GM19328 (cell line): ENCODE data around the gene STRIP1.
A peak's percentile ranks its signal among the peaks of the same experiment; 100 is the strongest.
"Not testable (repeated sequence)": the region's sequence is repeated elsewhere in the genome, so short reads cannot be mapped to it uniquely, and the experiment has no call there.

ENCODE experiments used
- ATAC-seq: cut with Tn5 transposase; IDR thresholded peaks from one replicate; pipeline ENCODE4 v1.9.1; 2021; ENCODE audit warnings: mild to moderate bottlenecking, moderate library complexity; ENCODE audit not compliant: unreplicated experiment

STRIP1 gene

DNA sequence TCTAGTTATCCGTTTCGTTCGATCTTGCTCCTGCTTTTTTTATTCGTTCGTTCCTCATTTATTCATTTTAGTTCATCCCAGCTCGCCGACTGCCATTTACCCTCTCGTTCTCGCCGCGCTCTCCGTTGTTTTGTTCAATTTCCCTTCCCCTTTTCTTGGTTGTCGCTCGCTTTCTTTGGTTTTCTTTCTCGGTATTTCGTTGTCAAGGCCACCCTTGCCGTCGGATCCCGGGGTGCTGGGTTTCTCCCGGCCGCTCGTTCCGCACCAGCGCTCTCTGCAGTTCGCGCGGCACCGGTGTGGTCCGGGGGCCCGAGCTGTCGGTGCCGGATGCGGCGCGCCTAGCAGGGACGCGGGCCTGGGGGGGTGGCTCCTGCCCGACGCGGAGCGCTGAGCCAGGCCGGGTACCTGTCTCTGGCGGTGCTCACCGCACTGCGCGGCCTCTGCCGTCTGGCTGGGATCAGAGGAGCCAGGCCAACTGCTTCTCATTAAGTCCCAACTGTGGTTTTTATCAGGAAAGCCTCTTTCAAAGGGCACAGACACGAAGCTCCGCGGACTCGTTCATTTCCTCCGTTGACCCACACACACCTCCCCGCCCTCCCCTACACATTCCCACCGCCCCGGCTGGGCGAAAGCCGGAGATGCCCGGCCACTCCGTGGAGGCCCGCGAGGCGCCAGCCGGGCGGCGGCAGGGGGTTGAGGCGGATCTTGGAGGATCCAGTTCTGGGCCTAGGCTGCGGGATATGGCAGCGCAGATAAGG lies 34.4 kb downstream of the STRIP1 start:
- no peak for ATAC-seq

DNA sequence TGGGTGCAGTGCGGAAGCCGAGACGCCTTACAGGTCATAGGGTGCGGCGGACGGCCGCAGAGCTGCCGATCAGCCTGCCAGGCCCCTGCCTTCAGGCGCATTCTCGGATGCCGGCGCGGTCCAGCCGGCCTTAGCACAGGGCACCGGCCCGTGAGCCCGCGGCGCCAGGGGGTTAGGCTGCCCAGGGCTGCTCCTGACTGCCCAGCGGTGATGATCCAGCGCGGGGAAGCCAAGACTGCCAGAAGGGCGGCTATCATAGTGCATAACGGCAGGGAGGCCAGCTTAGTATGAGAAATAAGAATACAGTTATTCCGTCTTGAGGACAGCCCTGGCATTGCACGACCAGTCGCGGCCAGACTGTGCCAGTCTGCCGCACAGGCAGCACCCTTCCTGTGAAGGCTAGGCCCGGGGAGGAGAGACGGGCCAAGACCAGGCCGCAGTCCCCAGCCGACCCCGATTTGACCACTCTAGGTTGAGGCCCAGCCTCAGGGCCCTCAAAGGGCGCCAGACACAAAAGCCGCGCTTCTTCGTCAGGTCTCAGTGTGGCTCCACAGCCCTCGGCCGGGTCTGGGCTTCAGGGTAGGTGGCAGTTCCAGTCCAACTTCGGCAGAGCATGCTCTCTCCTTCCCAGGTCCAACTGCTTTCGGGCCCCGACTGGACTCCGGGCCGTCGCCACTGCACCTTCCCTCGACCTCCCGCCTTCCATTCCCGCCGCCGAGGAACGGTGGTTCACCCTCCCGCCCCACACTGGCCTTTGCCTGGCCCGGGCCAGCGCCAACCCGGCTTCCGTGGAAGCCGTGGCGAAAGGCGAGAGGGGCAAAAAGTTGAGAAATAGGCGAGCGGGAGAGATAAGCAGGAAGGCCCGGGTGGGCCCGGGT lies 35.2 kb downstream of the STRIP1 start:
- ATAC-seq: no peak

DNA sequence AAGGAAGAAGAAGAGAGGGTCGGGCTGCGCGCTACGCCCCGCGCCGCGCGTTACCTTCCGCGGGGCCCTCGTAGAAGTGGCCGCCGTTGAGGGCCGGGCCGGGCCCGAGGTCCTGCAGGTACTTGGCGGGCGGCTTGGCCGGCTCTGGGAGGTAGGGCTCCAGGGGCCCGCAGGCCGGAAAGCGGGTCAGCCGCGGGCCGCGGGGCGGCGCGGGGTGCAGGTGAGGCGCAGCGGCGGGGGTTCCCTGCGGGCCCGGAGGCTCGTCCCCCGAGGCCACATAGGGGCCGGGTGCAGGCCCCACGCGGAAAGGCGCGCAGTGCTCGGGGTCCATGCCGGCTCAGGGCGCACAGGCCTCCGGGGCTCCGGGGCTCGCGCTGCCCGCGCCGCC lies 35.9 kb downstream of the STRIP1 start:
- ATAC-seq: no peak

DNA sequence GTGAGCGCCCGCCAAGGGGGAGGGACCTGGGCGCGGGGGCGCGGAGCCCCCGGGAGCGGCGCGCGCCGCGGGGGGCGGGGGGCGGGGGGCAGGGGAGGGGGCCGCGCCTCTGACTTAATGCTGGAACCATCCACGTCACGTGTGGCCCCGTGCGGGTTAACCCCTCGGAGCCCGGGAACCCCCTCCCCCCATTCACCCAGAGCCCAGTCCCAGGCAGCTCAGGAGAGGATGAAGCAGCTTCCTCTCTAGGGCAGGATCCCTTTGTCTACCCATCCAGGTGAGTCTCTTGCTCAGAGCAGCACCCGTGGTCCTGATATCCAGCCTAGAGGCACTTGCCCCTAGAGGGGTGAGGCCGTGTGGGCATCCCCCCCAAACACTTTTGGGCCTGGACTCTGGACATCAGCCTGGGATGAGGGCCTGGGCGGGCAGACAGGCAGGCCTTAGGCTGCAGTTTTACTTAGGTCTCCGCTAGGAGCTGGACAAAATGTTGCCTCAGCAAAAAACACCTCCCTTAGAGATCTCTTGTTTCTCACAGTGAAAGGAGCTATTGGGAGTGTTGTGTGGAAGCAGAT lies 36.3 kb downstream of the STRIP1 start, which contains the start of gene ALX3:
ALX3 (minus strand) TSS at position 2 of the 572 bp plus-strand sequence. CDS start 60 bp downstream, outside the sequence.
- ATAC-seq: no peak

DNA sequence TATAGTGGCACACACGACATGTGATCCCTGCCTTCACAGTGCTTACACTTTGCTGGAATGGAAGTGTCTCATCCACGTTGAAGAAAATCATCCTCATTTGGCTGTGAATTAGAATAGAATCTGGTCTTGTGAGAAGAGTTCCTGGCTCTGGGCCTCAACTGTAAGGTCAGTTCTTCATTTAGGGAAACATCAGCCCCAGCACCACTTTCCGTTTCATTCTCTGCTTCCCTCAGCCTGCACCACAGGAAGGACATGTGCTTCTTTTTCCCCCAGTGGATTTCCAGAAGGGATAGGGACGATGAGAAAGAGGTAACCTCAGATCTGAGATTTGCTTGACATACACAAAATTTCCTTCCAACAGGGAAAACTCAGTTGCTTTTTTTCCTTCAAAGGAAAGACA lies 39.7 kb downstream of the STRIP1 start:
- no peak for ATAC-seq

DNA sequence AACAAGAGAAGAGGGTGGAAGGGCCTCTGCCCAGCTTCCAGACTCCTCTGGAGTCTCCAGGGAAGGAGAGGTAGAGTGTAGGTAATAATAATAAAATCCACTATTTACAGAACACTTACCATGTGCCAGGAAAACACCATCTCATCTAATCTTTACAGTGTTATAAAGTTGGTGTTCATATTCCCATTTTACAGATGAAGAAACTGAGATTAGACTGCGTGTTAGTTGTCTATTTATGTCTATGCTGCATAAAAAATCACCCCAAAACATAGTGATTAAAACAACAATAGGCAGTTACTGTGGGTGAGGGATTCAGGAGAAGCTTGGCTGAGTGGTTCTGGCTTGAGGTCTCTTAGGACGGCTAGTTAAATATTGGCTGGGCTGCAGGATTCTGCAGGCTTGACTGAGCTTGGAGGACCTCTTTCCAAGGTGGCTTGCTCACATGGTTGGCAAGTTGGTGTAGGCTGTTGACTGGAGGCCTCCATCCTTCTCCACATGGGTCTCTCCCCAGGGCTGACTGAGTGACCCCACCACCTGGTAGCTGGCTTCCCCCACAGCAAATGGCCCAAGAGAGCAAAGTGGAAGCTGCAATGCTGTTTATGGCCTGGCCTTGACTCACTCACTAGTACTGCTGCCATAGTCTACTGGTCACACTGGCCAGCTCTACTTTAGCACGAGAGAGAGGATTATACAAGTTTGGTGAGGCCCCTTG lies 42.5 kb downstream of the STRIP1 start:
- ATAC-seq: no peak

DNA sequence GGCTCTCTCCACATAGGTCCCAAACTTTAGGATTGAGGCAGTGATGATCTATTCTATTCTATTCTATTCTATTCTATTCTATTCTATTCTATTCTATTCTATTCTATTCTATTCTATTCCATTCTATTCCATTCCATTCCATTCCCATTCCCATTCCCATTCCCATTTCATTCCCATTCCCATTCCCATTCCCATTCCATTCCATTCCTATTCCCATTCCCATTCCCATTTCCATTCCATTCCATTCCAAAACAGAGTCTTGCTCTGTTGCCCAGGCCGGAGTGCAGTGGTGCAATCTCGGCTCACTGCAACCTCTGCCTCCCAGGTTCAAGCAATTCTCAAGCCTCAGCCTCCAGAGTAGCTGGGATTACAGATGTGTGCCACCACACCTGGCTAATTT lies 45.6 kb downstream of the STRIP1 start:
- not testable (repeated sequence) for ATAC-seq

DNA sequence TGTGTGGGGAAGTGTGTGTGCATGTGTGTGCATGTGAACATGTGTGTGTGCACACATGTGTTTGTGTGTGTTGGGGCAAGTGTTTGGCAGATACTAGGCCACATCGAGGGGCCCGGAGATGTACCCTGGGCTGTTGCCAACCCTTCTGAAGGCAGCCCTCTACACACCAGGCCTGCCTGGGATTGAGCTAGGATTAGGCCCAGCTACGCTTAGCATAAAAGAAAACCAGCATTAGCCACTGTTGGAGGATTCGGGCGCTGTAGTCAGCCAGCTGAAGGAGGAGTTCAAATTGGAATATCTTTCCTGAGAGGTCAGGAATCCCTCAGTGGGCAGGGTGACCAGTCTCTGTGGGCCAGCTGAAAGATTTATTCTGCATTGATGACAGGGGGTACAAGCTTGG lies 46.6 kb downstream of the STRIP1 start:
- no peak for ATAC-seq

DNA sequence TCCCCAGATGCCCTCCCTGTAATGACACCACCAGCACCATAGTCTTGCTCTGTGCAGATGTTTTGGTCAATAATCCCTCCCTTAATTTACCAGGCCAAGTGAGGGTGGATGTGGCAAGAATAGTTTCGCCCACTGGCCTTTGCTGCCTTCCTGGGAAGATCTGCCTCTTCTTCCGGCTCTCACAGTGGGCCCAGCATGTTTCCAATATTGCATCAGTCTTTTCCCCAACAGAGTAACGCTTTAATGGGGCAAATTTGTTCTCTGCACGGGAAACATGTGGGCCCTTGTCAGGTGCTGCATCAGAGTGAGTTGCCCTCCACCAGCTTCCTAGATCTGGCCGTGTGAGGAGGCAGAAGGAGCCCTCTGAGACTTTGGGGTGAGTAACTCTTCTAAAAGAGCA lies 48.1 kb downstream of the STRIP1 start:
- ATAC-seq: no peak

DNA sequence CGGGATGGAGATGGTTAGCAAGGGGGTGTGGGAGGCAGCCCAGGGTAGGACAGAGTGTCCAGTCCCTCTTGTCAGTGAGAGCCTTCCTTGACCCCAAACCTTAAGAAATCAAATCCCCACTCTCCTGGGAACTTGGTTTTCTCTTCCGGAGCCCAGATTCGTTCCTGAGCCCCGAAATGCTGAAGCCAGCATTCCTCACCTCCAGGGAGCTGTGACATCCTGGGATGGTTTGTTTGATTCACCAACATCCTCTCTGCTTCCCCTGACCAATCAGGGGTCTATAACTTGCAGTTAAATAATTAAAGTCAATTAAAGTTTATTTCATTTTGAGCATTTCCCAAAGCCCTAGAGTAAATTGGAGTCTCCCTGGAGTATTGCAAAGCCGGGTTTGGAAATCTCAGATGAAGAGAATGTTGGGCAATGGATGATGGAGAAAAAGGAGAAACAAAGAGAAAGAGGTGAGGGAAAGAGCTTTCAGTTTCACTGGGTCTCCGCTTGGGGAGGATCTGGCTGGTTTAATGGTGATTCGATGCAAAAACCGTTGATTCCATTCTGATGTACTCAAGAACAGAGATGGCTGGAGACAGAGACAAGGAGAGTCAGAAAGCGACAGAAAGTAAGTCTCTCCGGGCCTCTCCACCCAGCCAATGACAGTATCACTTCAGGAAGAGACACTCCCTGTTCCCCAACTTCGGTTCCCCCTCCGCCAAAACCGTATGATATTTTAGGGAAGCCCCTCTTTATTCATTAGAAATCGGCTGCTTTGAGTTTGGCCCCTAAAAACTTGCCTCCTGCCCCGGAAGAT lies 48.8 kb downstream of the STRIP1 start:
- ATAC-seq: no peak

DNA sequence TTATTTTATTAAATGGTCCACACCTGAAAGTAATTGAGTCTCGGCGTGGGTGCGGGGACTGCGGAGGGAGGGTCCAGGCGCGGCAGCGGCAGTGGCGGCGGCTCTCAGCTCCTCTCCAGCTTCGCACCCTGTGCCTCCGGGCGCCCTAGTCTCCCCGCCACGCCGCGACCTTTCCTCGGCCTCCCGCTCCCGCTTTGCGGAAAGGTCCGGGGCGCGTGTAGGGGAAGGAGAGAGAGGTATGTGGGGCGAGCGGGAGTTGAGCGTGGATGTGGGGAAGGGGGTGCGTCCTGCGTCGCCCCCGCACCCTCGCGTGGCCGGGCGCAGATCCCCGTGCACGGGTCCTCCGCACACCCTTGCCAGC lies 49.4 kb downstream of the STRIP1 start:
- no peak for ATAC-seq

DNA sequence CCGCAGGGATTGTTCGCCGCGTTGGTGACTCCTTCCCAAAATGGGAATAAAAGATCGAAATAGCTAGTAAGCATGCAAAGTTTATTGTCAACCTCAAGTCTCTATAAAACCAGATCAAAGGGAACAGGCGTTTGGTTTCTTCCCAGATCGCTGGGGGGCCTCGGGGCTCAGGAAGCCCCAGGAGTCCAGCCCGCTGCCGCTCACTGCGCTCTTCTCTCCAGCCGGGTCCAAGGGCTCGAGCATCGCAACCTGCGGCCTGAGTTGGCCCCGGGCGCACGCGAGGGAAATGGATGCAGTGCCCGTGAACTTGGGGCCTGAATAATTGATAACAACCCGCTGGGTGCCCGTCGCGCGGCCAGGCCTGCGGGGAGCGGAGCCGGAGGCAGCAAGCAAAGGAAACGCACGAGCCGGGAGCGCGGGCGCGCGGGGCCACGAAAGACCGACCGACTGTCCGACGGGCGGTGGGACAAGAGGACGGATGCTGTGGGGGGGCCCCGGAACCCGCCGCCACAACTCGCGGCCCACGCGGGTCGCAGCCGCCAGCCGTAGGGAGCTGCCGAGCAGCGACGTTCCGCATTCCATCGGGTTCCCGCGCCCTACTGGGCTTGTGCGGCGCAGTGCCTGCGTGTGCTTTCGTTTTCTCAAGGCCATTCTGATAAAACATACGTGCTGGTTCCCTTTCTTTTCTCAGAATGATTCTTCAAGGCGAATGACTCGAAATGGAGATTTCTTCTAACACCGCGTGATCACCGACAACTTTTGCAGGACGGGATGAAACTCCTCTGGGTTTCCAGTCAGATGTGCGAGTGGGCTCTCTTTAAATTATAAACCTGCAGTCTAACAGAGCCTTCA lies 50.0 kb downstream of the STRIP1 start:
- no peak for ATAC-seq

DNA sequence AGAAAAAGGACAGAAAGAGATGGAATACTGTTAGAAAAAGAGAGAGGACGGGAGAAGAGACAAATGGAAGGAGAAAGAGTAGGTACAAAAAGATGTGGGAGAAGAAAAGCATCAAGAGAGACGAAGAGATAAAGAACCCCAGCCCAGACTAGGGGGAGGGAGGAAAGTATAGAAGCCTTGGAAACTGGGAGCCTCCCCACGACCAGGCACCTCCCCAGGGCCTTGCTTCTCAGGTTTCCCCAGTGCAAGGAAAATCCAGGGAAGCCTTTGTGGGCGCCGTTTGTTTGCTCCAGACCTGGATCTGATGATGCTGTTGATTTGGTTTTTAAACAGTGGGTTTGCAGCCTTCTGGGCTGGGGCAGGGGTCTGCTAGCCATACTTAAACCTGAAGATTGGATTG lies 51.2 kb downstream of the STRIP1 start:
- ATAC-seq: no peak

DNA sequence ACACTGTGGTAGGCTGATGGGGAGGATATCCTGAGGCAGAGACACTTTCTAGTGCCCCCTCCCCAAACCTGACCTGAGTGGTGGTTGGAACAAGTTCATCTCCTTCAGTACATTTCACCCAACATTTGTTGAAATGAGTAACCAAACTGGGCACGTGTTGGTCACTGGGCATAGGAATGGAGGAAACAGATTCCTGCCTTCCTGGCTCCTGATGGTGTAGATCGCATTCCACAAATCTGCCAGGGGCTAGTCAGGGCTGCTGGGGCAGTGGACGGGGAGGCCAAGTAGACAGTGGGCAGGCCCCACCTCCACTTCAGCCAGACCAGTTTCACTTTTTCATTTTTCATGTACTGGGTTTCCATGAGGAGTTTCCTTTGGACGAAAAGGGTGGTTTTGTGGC lies 52.5 kb downstream of the STRIP1 start:
- no peak for ATAC-seq

DNA sequence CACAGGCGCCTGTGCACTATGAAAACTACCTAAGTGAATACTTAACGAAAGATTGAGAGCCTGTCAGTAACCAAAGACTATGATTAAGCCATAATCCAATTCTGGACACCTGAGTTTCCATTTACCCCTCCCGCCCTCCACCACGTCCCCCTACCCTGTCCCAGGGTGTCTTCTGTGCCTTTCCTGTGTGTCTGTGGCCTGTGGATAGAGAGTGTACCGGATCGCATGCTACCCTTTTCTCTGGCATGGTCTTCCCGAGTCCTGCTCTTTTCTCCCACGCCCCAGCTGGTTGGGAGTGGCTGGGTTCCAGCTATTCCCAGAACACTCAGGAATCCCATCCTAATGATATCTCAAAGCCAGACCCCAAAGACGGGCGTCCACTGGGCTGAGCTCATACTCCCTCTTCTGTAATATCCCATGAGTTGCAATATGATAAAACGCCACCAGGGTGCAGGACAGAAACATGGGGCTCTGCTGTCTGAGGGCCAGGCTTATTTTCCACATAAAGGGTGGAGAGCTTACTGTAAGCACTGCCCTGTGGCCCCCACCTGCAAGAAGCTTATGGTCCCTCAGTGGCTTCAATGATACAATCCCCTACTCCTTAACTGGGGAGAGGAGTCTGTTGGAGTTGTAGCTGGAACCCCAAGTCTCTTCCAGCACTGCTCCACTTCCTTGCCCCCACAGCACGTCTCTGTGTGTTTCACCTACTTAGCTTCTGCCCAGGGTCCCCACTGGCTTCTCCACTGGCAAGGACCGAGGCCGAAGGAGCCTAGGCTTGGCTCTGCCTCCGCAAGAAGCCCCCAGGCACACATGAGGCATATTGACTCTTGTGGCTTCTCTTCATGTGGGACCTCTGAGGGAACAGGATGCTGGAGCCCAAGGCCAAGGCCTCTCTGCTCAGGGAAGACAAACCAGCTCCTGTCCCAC lies 53.7 kb downstream of the STRIP1 start:
- ATAC-seq: peak; percentile 51

DNA sequence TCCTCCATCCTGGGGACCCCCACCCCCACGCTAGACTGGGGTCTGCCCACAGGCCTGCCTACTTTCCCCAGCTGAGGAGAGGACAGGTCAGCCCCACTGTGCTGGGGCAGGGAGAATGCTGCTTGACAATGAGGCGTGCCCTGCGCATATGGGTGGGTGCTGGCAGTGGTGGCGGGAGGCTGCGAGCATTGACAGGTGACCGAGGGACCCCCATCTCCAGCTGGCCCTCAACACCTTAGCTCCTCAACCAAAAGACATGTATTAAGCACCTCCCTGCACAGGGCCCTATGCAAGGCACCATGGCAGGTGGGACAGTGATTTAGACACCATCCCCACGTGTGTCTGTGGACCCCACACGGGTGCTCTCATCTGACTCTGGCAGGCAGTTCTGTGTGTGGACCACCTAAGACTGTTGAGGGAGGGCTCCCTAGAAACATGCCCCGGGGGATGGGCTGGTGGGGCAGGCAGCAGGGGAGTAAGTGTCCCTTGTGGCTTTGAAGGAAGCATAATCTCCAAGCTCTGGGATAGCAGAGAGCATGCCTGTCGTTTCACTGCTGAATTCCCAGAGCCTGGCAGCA lies 54.4 kb downstream of the STRIP1 start:
- ATAC-seq: no peak

DNA sequence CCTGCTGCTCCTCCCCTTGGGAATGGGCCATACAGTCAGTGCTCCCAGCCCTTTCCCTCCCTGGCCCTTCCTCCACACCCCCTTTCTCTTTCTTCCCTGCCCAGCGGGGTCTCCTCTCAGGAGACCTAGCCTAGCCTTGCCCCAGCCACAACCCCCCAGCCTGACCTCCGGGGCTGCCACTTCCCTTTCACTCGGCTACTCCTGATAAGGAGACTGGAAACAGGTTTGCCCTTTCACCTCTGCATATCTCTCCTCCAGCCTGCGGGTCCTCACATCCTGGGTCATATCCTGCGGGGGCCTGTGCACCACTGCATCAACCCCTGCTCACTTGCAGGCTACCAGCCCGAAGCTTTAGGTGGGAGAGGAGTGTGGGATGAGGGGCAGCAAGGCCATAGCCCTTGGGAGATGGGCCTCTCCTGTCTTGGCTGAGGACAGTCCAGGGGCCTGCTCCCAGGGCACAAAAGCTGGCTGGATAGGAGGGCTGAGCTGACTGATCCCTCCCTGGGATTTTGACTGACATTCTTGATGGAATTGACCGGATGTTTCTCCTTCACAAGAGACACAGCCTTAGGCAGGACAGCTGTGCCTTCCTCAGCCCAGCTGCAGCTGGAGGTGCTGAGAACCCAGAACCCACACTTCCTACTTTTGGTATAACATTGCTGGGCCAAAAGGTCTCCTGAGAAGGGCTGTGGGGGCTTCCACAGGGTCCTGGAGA lies 55.3 kb downstream of the STRIP1 start:
- ATAC-seq: no peak
